ENCODE results near the gene LZTS3. TPM values are rescaled to one million over a fixed set of nuclear protein-coding genes. Genes with fewer than 3 reads are reported as not detected.

Gene LZTS3
- total RNA-seq (2014; rRNA removed) (6.4 and 8.9 TPM in 2 replicates), Bru-seq, nascent RNA (percentile 53 among the genes with signal in this experiment), BruChase-seq, experiment 1, labeled RNA remaining after a 6-hour chase (percentile 86 among the genes with signal in this experiment), BruChase-seq, experiment 2, labeled RNA remaining after a 2-hour chase (percentile 76 among the genes with signal in this experiment)
- long read RNA-seq, full-length matches to known transcripts = 15 of 57 reads
- long read RNA-seq, partial matches to known transcripts = 7 of 57 reads
- long read RNA-seq, other reads (novel, unspliced or antisense) = 35 of 57 reads

GRCh38 chr20:3172933-3173609, at the start of gene LZTS3:
LZTS3 (minus strand) TSS chr20:3173549; CDS start chr20:3167163, 6,386 bp downstream.
- no peak within 1 kb of the TSS for H3K27ac ChIP-seq (ENCODE audit: low read length)
- H3F3A ChIP-seq (ENCODE audit: low read length, unreplicated experiment) = no peaks in the 10 kb centered on the region
- H3K36me3 ChIP-seq (ENCODE audit: low read depth, low read length) = no peaks in the 10 kb centered on the region
- H3K79me2 ChIP-seq (ENCODE audit: low read length) = no peaks in the 10 kb centered on the region
- ATAC-seq = peak; percentile 32
- no peaks in the 10 kb centered on the region for H3K9me2 ChIP-seq (replicated peaks; ENCODE audit: low read length)
- H2AFZ ChIP-seq (ENCODE audit: low read length) = peak within 1 kb of the TSS; percentile 100
- no peaks in the 10 kb centered on the region for H3K27me3 ChIP-seq (ENCODE audit: low read length)
- peaks cover 12% of the 10 kb centered on the region for H3K4me1 ChIP-seq (ENCODE audit: insufficient read depth, low read length)
- H3K4me2 ChIP-seq (ENCODE audit: low read length) = peak within 1 kb of the TSS; percentile 89
- ChIA-PET POLR2A (ENCODE audit: unreplicated experiment) (no interaction called here), CTCF (no interaction called here)
- peak within 1 kb of the TSS; percentile 92 for H3K4me3 ChIP-seq (ENCODE audit: low read length)
- no TSS peak for BruUV-seq (replicated peaks)
- peak; percentile 35 for DNase-seq
- peak within 1 kb of the TSS; percentile 41 for H3K9ac ChIP-seq (ENCODE audit: low read length)
- no peaks in the 10 kb centered on the region for H3K9me3 ChIP-seq (ENCODE audit: low read length)
- intact Hi-C loops (cut with micrococcal nuclease) = loop anchor here (1.0 kb wide), 1 partner anchor 31 kb away; the partner anchor contains the start of gene DDRGK1
- no peaks in the 10 kb centered on the region for H4K20me1 ChIP-seq (ENCODE audit: low read length)
- TF ChIP-seq EZH2 (IDR thresholded peaks at IDR 0.05; ENCODE audit: low read length, unreplicated experiment) (no peak), CTCF (conservative IDR thresholded peaks at IDR 0.05; ENCODE audit: low read depth, low read length) (no peak), EZH2phosphoT487 (IDR thresholded peaks at IDR 0.05; ENCODE audit: borderline replicate concordance, low read length) (no peak)

- BruUV-seq (replicated peaks) = TSS peak; percentile 45
- 0 out of 2 replicates have a peak overlapping the region, but pooled peaks have one; percentile 4 for H3K4me3 ChIP-seq (ENCODE audit: low read length)
- peak; percentile 39 for ATAC-seq
- H3K9me3 ChIP-seq (ENCODE audit: low read length) = no peaks in the 10 kb centered on the region
- H2AFZ ChIP-seq (ENCODE audit: low read length) = peak overlapping the region; percentile 39; the same call in 1 of the 2 replicates
- no peaks in the 10 kb centered on the region for H3K27me3 ChIP-seq (ENCODE audit: low read length)
- TF ChIP-seq CTCF (conservative IDR thresholded peaks at IDR 0.05; ENCODE audit: low read depth, low read length) (no peak), EZH2phosphoT487 (IDR thresholded peaks at IDR 0.05; ENCODE audit: borderline replicate concordance, low read length) (no peak), EZH2 (IDR thresholded peaks at IDR 0.05; ENCODE audit: low read length, unreplicated experiment) (no peak)
- H3K4me2 ChIP-seq (ENCODE audit: low read length) = peak overlapping the region; percentile 80
- ChIA-PET POLR2A (ENCODE audit: unreplicated experiment) (interaction anchor here (2.7 kb wide), 1 partner anchor 18 kb away, joined by 18 read pairs; the partner anchor contains the start of gene SLC4A11), CTCF (interaction anchor here (0.5 to 1.4 kb wide), 5 partner anchors 13 to 95 kb away, joined by 3 to 10 read pairs (median 4); no protein-coding TSS in a partner anchor)
- peak; percentile 74 for DNase-seq
- H3K79me2 ChIP-seq (ENCODE audit: low read length) = no peaks in the 10 kb centered on the region
- peaks cover 57% of the 10 kb centered on the region for H3K4me1 ChIP-seq (ENCODE audit: insufficient read depth, low read length)
- no peaks in the 10 kb centered on the region for H3K9me2 ChIP-seq (replicated peaks; ENCODE audit: low read length)
- no peaks in the 10 kb centered on the region for H4K20me1 ChIP-seq (ENCODE audit: low read length)
- intact Hi-C loops (cut with micrococcal nuclease) = no loop called here
- peaks cover 7% of the 10 kb centered on the region; the same call in 1 of the 2 replicates for H3K36me3 ChIP-seq (ENCODE audit: low read depth, low read length)
- H3F3A ChIP-seq (ENCODE audit: low read length, unreplicated experiment) = peaks cover 10% of the 10 kb centered on the region
- H3K9ac ChIP-seq (ENCODE audit: low read length) = peak overlapping the region; percentile 48
- H3K27ac ChIP-seq (ENCODE audit: low read length) = peak overlapping the region; percentile 83
Measured at GRCh38 chr20:3221398-3222226, 48.3 kb upstream of the LZTS3 start.
